ENCODE results near the gene ADRA1B.

The ADRA1B gene
- long read RNA-seq, result 0 reads

- peaks cover 42% of the 10 kb centered on the region for H3K27me3 ChIP-seq (ENCODE audit: insufficient read depth, poor library complexity, severe bottlenecking)
- TF ChIP-seq SPI1 (IDR thresholded peaks at IDR 0.05; ENCODE audit: borderline replicate concordance, low read depth), result no peak
- TF ChIP-seq GABPA (IDR thresholded peaks at IDR 0.05; ENCODE audit: low read depth), result no peak
- TF ChIP-seq, protein P1, sequence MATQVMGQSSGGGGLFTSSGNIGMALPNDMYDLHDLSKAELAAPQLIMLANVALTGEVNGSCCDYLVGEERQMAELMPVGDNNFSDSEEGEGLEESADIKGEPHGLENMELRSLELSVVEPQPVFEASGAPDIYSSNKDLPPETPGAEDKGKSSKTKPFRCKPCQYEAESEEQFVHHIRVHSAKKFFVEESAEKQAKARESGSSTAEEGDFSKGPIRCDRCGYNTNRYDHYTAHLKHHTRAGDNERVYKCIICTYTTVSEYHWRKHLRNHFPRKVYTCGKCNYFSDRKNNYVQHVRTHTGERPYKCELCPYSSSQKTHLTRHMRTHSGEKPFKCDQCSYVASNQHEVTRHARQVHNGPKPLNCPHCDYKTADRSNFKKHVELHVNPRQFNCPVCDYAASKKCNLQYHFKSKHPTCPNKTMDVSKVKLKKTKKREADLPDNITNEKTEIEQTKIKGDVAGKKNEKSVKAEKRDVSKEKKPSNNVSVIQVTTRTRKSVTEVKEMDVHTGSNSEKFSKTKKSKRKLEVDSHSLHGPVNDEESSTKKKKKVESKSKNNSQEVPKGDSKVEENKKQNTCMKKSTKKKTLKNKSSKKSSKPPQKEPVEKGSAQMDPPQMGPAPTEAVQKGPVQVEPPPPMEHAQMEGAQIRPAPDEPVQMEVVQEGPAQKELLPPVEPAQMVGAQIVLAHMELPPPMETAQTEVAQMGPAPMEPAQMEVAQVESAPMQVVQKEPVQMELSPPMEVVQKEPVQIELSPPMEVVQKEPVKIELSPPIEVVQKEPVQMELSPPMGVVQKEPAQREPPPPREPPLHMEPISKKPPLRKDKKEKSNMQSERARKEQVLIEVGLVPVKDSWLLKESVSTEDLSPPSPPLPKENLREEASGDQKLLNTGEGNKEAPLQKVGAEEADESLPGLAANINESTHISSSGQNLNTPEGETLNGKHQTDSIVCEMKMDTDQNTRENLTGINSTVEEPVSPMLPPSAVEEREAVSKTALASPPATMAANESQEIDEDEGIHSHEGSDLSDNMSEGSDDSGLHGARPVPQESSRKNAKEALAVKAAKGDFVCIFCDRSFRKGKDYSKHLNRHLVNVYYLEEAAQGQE (IDR thresholded peaks at IDR 0.05; ENCODE audit: insufficient replicate concordance, low read depth), result no peak
- TF ChIP-seq, protein P2, sequence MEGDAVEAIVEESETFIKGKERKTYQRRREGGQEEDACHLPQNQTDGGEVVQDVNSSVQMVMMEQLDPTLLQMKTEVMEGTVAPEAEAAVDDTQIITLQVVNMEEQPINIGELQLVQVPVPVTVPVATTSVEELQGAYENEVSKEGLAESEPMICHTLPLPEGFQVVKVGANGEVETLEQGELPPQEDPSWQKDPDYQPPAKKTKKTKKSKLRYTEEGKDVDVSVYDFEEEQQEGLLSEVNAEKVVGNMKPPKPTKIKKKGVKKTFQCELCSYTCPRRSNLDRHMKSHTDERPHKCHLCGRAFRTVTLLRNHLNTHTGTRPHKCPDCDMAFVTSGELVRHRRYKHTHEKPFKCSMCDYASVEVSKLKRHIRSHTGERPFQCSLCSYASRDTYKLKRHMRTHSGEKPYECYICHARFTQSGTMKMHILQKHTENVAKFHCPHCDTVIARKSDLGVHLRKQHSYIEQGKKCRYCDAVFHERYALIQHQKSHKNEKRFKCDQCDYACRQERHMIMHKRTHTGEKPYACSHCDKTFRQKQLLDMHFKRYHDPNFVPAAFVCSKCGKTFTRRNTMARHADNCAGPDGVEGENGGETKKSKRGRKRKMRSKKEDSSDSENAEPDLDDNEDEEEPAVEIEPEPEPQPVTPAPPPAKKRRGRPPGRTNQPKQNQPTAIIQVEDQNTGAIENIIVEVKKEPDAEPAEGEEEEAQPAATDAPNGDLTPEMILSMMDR (IDR thresholded peaks at IDR 0.05; ENCODE audit: insufficient read depth, low read length), result no peak
- TF ChIP-seq POLR2AphosphoS5 (IDR thresholded peaks at IDR 0.05; ENCODE audit: low read depth), result no peak
- DNase-seq (ENCODE audit: low read depth in 1 of 2, low spot score in 1 of 2), result peak; percentile 12 to 29
- H3K27ac ChIP-seq (replicated peaks), result no peak within 1 kb of the TSS
- H3K4me3 ChIP-seq (replicated peaks; ENCODE audit: insufficient read depth, low read length), result no peak within 1 kb of the TSS
Measured at GRCh38 chr5:159915904-159916840, at the start of gene ADRA1B. Gene ADRA1B (plus strand): TSS chr5:159916482. CDS start chr5:159916906, 424 bp downstream.

- no peaks in the 10 kb centered on the region for H3K27me3 ChIP-seq (ENCODE audit: insufficient read depth, poor library complexity, severe bottlenecking)
- H3K4me3 ChIP-seq (replicated peaks; ENCODE audit: insufficient read depth, low read length), result no peak overlapping the region
- no peak for DNase-seq (ENCODE audit: low read depth in 1 of 2, low spot score in 1 of 2)
- no peak for TF ChIP-seq GABPA (IDR thresholded peaks at IDR 0.05; ENCODE audit: low read depth)
- no peak for TF ChIP-seq POLR2AphosphoS5 (IDR thresholded peaks at IDR 0.05; ENCODE audit: low read depth)
- TF ChIP-seq, protein P2 (IDR thresholded peaks at IDR 0.05; ENCODE audit: insufficient read depth, low read length), result no peak
- TF ChIP-seq, protein P1 (IDR thresholded peaks at IDR 0.05; ENCODE audit: insufficient replicate concordance, low read depth), result no peak
- TF ChIP-seq SPI1 (IDR thresholded peaks at IDR 0.05; ENCODE audit: borderline replicate concordance, low read depth), result no peak
- H3K27ac ChIP-seq (replicated peaks), result no peak overlapping the region
Measured at GRCh38 chr5:159873680-159874079, 42.6 kb upstream of the ADRA1B start.

DNA sequence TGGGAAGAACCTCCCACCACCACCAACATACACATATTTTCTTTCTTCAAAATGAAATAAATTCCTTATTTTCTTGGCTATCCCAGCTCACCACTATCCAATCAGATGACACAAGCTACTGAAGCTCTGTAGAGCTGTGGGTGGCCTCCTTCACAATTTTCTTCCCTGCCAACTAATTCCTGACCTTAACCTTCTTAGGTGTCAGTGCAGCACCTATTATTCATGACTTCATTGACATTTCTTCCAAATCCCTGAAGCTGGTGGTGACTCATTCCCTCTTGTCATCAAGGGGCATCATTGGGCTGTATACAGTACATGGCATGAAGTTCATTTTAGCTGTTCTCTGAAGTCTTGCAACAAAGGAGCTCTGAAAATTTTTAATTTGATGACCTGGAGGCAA, 42.0 kb upstream of the ADRA1B start:
- no peak for DNase-seq (ENCODE audit: low read depth in 1 of 2, low spot score in 1 of 2)
- H3K27ac ChIP-seq (replicated peaks), result no peak overlapping the region
- TF ChIP-seq, protein P2 (IDR thresholded peaks at IDR 0.05; ENCODE audit: insufficient read depth, low read length), result no peak
- TF ChIP-seq, protein P1 (IDR thresholded peaks at IDR 0.05; ENCODE audit: insufficient replicate concordance, low read depth), result no peak
- TF ChIP-seq GABPA (IDR thresholded peaks at IDR 0.05; ENCODE audit: low read depth), result no peak
- no peak for TF ChIP-seq SPI1 (IDR thresholded peaks at IDR 0.05; ENCODE audit: borderline replicate concordance, low read depth)
- no peak for TF ChIP-seq POLR2AphosphoS5 (IDR thresholded peaks at IDR 0.05; ENCODE audit: low read depth)

More for the DNA sequence above, 42.0 kb upstream of the ADRA1B start:
- Histone ChIP-seq H3K27me3 (ENCODE audit: insufficient read depth, poor library complexity, severe bottlenecking) (no peaks in the 10 kb centered on the region), H3K4me3 (replicated peaks; ENCODE audit: insufficient read depth, low read length) (no peak overlapping the region)

Measured in HL-60 (cell line).